ENCODE measurements around the gene GH2.

Gene GH2

GRCh38 chr17:63855185-63855584, 26.6 kb downstream of the GH2 start:
- DNase-seq (ENCODE audit: low read depth): no peak
- no peak for TF ChIP-seq CTCF (conservative IDR thresholded peaks at IDR 0.05; ENCODE audit: low read depth, low read length)
- H3K4me3 ChIP-seq (ENCODE audit: low read depth, low read length): no peak overlapping the region

- no peak overlapping the region for H3K4me3 ChIP-seq (ENCODE audit: low read depth, low read length)
- no peak for TF ChIP-seq CTCF (conservative IDR thresholded peaks at IDR 0.05; ENCODE audit: low read depth, low read length)
- DNase-seq (ENCODE audit: low read depth): no peak
Measured at GRCh38 chr17:63854709-63855108, 27.0 kb downstream of the GH2 start.

DNA sequence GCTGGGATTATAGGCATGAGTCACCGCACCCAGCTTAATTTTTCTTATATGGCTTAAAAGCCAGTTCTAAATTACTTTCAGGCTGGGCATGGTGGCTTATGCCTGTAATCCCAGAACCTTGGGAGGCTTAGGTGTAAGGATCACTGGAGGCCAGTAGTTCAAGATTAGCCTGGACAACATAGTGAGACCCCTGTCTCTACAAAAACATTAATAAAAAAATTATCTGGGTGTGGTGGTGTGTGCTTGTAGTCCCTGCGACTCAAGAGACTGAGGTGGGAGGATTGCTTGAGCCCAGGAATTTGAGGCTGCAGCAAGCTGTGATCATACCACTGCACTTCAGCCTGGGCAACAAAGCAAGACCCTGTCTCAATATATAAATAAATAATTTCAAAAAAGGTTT, 28.5 kb downstream of the GH2 start:
- no peak for DNase-seq (ENCODE audit: low read depth)
- no peak overlapping the region for H3K4me3 ChIP-seq (ENCODE audit: low read depth, low read length)
- no peak for TF ChIP-seq CTCF (conservative IDR thresholded peaks at IDR 0.05; ENCODE audit: low read depth, low read length)

- no peak for DNase-seq (ENCODE audit: low read depth)
- TF ChIP-seq CTCF (conservative IDR thresholded peaks at IDR 0.05; ENCODE audit: low read depth, low read length): no peak
Measured at GRCh38 chr17:63850401-63850800, 31.3 kb downstream of the GH2 start.

GRCh38 chr17:63848834-63849689, 32.7 kb downstream of the GH2 start:
- TF ChIP-seq CTCF (conservative IDR thresholded peaks at IDR 0.05; ENCODE audit: low read depth, low read length): peak; percentile 63
- DNase-seq (ENCODE audit: low read depth): peak; percentile 93
- peak overlapping the region; percentile 49 for H3K4me3 ChIP-seq (ENCODE audit: low read depth, low read length)

More at GRCh38 chr17:63850401-63850800, 31.3 kb downstream of the GH2 start:
- no peak overlapping the region for H3K4me3 ChIP-seq (ENCODE audit: low read depth, low read length)

GRCh38 chr17:63847525-63848249, 34.1 kb downstream of the GH2 start:
- no peak overlapping the region for H3K4me3 ChIP-seq (ENCODE audit: low read depth, low read length)
- no peak for DNase-seq (ENCODE audit: low read depth)
- TF ChIP-seq CTCF (conservative IDR thresholded peaks at IDR 0.05; ENCODE audit: low read depth, low read length): no peak
